SK-N-SH (cell line): ENCODE data around the gene CDC37.

Source experiments
- CTCF ChIP-seq: fragments of 200-600 bp; sonication (generic); IDR thresholded peaks from 2 replicates; pipeline ENCODE4 v1.6.1; 2017; ENCODE audit warnings: antibody characterized with exemption, mild to moderate bottlenecking, moderate library complexity
- FOXM1 ChIP-seq: IDR thresholded peaks from 2 replicates; pipeline ENCODE4 v1.4.0; 2012; ENCODE audit warnings: low read depth, mild to moderate bottlenecking
- MAX ChIP-seq: IDR thresholded peaks from 2 replicates; pipeline ENCODE4 v1.4.0; 2012; ENCODE audit warnings: low read depth
- POLR2AphosphoS5 ChIP-seq: IDR thresholded peaks from 2 replicates; pipeline ENCODE4 v1.6.1; 2012; ENCODE audit warnings: low read depth, low read length
- RAD21 ChIP-seq: IDR thresholded peaks from 2 replicates; pipeline ENCODE4 v1.6.1; 2012; ENCODE audit warnings: mild to moderate bottlenecking, low read length
- REST ChIP-seq: IDR thresholded peaks from 2 replicates; pipeline ENCODE4 v1.6.1; 2012; ENCODE audit warnings: mild to moderate bottlenecking, low read depth, low read length, moderate library complexity
- TAF1 ChIP-seq: IDR thresholded peaks from 2 replicates; pipeline ENCODE4 v1.6.1; 2012; ENCODE audit warnings: low read depth, mild to moderate bottlenecking, low read length, moderate library complexity, borderline replicate concordance

GRCh38 chr19:10422846-10423245 is 19.5 kb upstream of the CDC37 start:
- TF ChIP-seq POLR2AphosphoS5: no peak
- TF ChIP-seq MAX: no peak
- no peak for TF ChIP-seq CTCF
- TF ChIP-seq FOXM1: no peak
- TF ChIP-seq TAF1: no peak
- no peak for TF ChIP-seq RAD21
- TF ChIP-seq REST: no peak
